ENCODE measurements around the gene HPSE2. TPM values are rescaled to one million over a fixed set of nuclear protein-coding genes. Genes with fewer than 3 reads are reported as not detected.

Gene HPSE2
- total RNA-seq = not detected
- long read RNA-seq = 0 reads

- Histone ChIP-seq H3K27ac (replicated peaks) (no peak within 1 kb of the TSS), H3K27me3 (ENCODE audit: low read depth) (peaks cover 100% of the 10 kb centered on the region), H3K4me1 (peaks cover 43% of the 10 kb centered on the region), H3K36me3 (no peaks in the 10 kb centered on the region), H3K9me3 (replicated peaks) (no peaks in the 10 kb centered on the region), H3K4me3 (peak within 1 kb of the TSS; percentile 65)
- no peak for DNase-seq
- intact Hi-C loops (cut with micrococcal nuclease) = no loop called here
- no peak for TF ChIP-seq CTCF (IDR thresholded peaks at IDR 0.05; ENCODE audit: borderline replicate concordance)
Observed at GRCh38 chr10:99235658-99236626, at the start of gene HPSE2. Gene HPSE2 (minus strand): TSS chr10:99235852.

- H3K27me3 ChIP-seq (ENCODE audit: low read depth) = peaks cover 6% of the 10 kb centered on the region
- intact Hi-C loops (cut with micrococcal nuclease) = no loop called here
- TF ChIP-seq CTCF (IDR thresholded peaks at IDR 0.05; ENCODE audit: borderline replicate concordance) = no peak
Observed at GRCh38 chr10:99280472-99280871, 44.8 kb upstream of the HPSE2 start.

GRCh38 chr10:99279626-99280111 is 44.0 kb upstream of the HPSE2 start:
- H3K4me3 ChIP-seq = no peak overlapping the region
- TF ChIP-seq CTCF (IDR thresholded peaks at IDR 0.05; ENCODE audit: borderline replicate concordance) = no peak
- DNase-seq = no peak
- peaks cover 19% of the 10 kb centered on the region for H3K9me3 ChIP-seq (replicated peaks)
- no peak overlapping the region for H3K27ac ChIP-seq (replicated peaks)
- H3K4me1 ChIP-seq = no peaks in the 10 kb centered on the region
- no peaks in the 10 kb centered on the region for H3K36me3 ChIP-seq
- intact Hi-C loops (cut with micrococcal nuclease) = no loop called here
- peaks cover 9% of the 10 kb centered on the region for H3K27me3 ChIP-seq (ENCODE audit: low read depth)

More at GRCh38 chr10:99280472-99280871, 44.8 kb upstream of the HPSE2 start:
- no peak overlapping the region for H3K27ac ChIP-seq (replicated peaks)
- no peak for DNase-seq
- no peak overlapping the region for H3K4me3 ChIP-seq
- H3K36me3 ChIP-seq = no peaks in the 10 kb centered on the region
- H3K4me1 ChIP-seq = no peaks in the 10 kb centered on the region
- H3K9me3 ChIP-seq (replicated peaks) = peaks cover 21% of the 10 kb centered on the region

GRCh38 chr10:99276848-99277486 is 41.3 kb upstream of the HPSE2 start:
- no peak overlapping the region for H3K27ac ChIP-seq (replicated peaks)
- intact Hi-C loops (cut with micrococcal nuclease) = no loop called here
- no peaks in the 10 kb centered on the region for H3K4me1 ChIP-seq
- H3K27me3 ChIP-seq (ENCODE audit: low read depth) = peaks cover 18% of the 10 kb centered on the region
- TF ChIP-seq CTCF (IDR thresholded peaks at IDR 0.05; ENCODE audit: borderline replicate concordance) = no peak
- DNase-seq = no peak
- no peak overlapping the region for H3K4me3 ChIP-seq
- no peaks in the 10 kb centered on the region for H3K36me3 ChIP-seq
- peaks cover 14% of the 10 kb centered on the region for H3K9me3 ChIP-seq (replicated peaks)

GRCh38 chr10:99266383-99266782 is 30.7 kb upstream of the HPSE2 start:
- Histone ChIP-seq H3K27me3 (ENCODE audit: low read depth) (peaks cover 3% of the 10 kb centered on the region), H3K9me3 (replicated peaks) (peaks cover 20% of the 10 kb centered on the region), H3K4me3 (no peak overlapping the region), H3K27ac (replicated peaks) (no peak overlapping the region), H3K4me1 (no peaks in the 10 kb centered on the region), H3K36me3 (no peaks in the 10 kb centered on the region)
- TF ChIP-seq CTCF (IDR thresholded peaks at IDR 0.05; ENCODE audit: borderline replicate concordance) = no peak
- intact Hi-C loops (cut with micrococcal nuclease) = no loop called here
- DNase-seq = no peak
